NCI-H1417 (cell line): Measurements from ENCODE around the gene OBSCN.

ENCODE experiments used
- DNase-seq, 3 experiments: peaks; one replicate each; lab custom pipeline; 2025; lab: John Stamatoyannopoulos, UW

The OBSCN gene

GRCh38 chr1:228358039-228358763, 150.4 kb downstream of the OBSCN start:
- DNase-seq, result no peak

- no peak for DNase-seq
Measured at GRCh38 chr1:228358764-228359612, 151.1 kb downstream of the OBSCN start.

GRCh38 chr1:228359613-228360532, 152.0 kb downstream of the OBSCN start:
- no peak for DNase-seq

- DNase-seq, result no peak
Measured at GRCh38 chr1:228360533-228361313, 152.9 kb downstream of the OBSCN start.

- no peak for DNase-seq
Measured at GRCh38 chr1:228361314-228362140, 153.7 kb downstream of the OBSCN start.

GRCh38 chr1:228362141-228362883, 154.5 kb downstream of the OBSCN start:
- no peak for DNase-seq

GRCh38 chr1:228362884-228363450, 155.1 kb downstream of the OBSCN start:
- DNase-seq, result no peak

- no peak for DNase-seq
Measured at GRCh38 chr1:228363686-228364067, 155.8 kb downstream of the OBSCN start.

GRCh38 chr1:228364068-228364705, 156.3 kb downstream of the OBSCN start:
- no peak for DNase-seq

GRCh38 chr1:228364706-228365213, 156.9 kb downstream of the OBSCN start:
- DNase-seq, result no peak

GRCh38 chr1:228365271-228366061, 157.6 kb downstream of the OBSCN start:
- DNase-seq, result no peak

- no peak for DNase-seq
Measured at GRCh38 chr1:228366062-228366865, 158.4 kb downstream of the OBSCN start.

- no peak for DNase-seq
Measured at GRCh38 chr1:228366866-228367741, 159.3 kb downstream of the OBSCN start.

- peak in 1 of 3 experiments; percentile 17 for DNase-seq
Measured at GRCh38 chr1:228367798-228368791, 160.3 kb downstream of the OBSCN start.
